ENCODE results near the gene ZNF688. TPM values are rescaled to one million over a fixed set of nuclear protein-coding genes. Genes with fewer than 3 reads are reported as not detected.

The ZNF688 gene
- total and polyA plus RNA-seq, 2 of the 13 experiments (the other 11 are each of a cell fraction or from before 2014, with no cell fraction given): 2.4 to 5.4 TPM

GRCh38 chr16:30609926-30610839 lies 38.7 kb upstream of the ZNF688 start, which contains the start of gene ZNF689 (continued):
- peak; percentile 90; the same call in 1 of the 2 replicates for TF ChIP-seq TSC22D2 (CRISPR knock-in tag; IDR thresholded peaks at IDR 0.05; ENCODE audit: borderline replicate concordance)
- TF ChIP-seq, protein P1, sequence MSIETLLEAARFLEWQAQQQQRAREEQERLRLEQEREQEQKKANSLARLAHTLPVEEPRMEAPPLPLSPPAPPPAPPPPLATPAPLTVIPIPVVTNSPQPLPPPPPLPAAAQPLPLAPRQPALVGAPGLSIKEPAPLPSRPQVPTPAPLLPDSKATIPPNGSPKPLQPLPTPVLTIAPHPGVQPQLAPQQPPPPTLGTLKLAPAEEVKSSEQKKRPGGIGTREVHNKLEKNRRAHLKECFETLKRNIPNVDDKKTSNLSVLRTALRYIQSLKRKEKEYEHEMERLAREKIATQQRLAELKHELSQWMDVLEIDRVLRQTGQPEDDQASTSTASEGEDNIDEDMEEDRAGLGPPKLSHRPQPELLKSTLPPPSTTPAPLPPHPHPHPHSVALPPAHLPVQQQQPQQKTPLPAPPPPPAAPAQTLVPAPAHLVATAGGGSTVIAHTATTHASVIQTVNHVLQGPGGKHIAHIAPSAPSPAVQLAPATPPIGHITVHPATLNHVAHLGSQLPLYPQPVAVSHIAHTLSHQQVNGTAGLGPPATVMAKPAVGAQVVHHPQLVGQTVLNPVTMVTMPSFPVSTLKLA (IDR thresholded peaks at IDR 0.05): peak; percentile 44; the same call in 1 of the 2 replicates
- no peak for TF ChIP-seq ADNP (CRISPR knock-in tag; IDR thresholded peaks at IDR 0.05)
- TF ChIP-seq ZNF598 (CRISPR knock-in tag; IDR thresholded peaks at IDR 0.05; ENCODE audit: borderline replicate concordance): peak; percentile 91
- TF ChIP-seq, protein P2, sequence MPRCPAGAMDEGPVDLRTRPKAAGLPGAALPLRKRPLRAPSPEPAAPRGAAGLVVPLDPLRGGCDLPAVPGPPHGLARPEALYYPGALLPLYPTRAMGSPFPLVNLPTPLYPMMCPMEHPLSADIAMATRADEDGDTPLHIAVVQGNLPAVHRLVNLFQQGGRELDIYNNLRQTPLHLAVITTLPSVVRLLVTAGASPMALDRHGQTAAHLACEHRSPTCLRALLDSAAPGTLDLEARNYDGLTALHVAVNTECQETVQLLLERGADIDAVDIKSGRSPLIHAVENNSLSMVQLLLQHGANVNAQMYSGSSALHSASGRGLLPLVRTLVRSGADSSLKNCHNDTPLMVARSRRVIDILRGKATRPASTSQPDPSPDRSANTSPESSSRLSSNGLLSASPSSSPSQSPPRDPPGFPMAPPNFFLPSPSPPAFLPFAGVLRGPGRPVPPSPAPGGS (CRISPR knock-in tag; IDR thresholded peaks at IDR 0.05): peak; percentile 92
- TF ChIP-seq ZNF652 (CRISPR knock-in tag; IDR thresholded peaks at IDR 0.05; ENCODE audit: borderline replicate concordance, low read depth): peak; percentile 8
- TF ChIP-seq ERF (CRISPR knock-in tag; IDR thresholded peaks at IDR 0.05): peak; percentile 89
- TF ChIP-seq IRF2 (CRISPR knock-in tag; IDR thresholded peaks at IDR 0.05): peak; percentile 94
- 0 out of 2 replicates have a peak, but pooled peaks have one; percentile 64 for TF ChIP-seq MTA3 (CRISPR knock-in tag; IDR thresholded peaks at IDR 0.05)
- peak; percentile 80; the same call in 1 of the 2 replicates for TF ChIP-seq CCDC6 (CRISPR knock-in tag; IDR thresholded peaks at IDR 0.05)
- TF ChIP-seq ZBTB21 (CRISPR knock-in tag; IDR thresholded peaks at IDR 0.05): peak; percentile 45
- TF ChIP-seq WIZ (CRISPR knock-in tag; IDR thresholded peaks at IDR 0.05): peak; percentile 93
- TF ChIP-seq RFX3 (CRISPR knock-in tag; IDR thresholded peaks at IDR 0.05): peak; percentile 12; the same call in 1 of the 2 replicates
- TF ChIP-seq KDM2A (CRISPR knock-in tag; IDR thresholded peaks at IDR 0.05; ENCODE audit: borderline replicate concordance, low read depth): peak; percentile 98
- TF ChIP-seq ZNF570 (CRISPR knock-in tag; IDR thresholded peaks at IDR 0.05; ENCODE audit: borderline replicate concordance): no peak; the same call in 1 of the 2 replicates
- 0 out of 2 replicates have a peak, but pooled peaks have one; percentile 60 for TF ChIP-seq KLF9 (CRISPR knock-in tag; IDR thresholded peaks at IDR 0.05; ENCODE audit: low read depth)
- TF ChIP-seq NFKB2 (CRISPR knock-in tag; IDR thresholded peaks at IDR 0.05; ENCODE audit: borderline replicate concordance): peak; percentile 92; the same call in 1 of the 2 replicates
- TF ChIP-seq SOX6 (IDR thresholded peaks at IDR 0.05): no peak
- peak; percentile 74 for TF ChIP-seq SOX6 (CRISPR knock-in tag; IDR thresholded peaks at IDR 0.05)
- peak; percentile 75; the same call in 1 of the 2 replicates for TF ChIP-seq ZNF552 (CRISPR knock-in tag; IDR thresholded peaks at IDR 0.05; ENCODE audit: borderline replicate concordance)
- TF ChIP-seq, protein P3, sequence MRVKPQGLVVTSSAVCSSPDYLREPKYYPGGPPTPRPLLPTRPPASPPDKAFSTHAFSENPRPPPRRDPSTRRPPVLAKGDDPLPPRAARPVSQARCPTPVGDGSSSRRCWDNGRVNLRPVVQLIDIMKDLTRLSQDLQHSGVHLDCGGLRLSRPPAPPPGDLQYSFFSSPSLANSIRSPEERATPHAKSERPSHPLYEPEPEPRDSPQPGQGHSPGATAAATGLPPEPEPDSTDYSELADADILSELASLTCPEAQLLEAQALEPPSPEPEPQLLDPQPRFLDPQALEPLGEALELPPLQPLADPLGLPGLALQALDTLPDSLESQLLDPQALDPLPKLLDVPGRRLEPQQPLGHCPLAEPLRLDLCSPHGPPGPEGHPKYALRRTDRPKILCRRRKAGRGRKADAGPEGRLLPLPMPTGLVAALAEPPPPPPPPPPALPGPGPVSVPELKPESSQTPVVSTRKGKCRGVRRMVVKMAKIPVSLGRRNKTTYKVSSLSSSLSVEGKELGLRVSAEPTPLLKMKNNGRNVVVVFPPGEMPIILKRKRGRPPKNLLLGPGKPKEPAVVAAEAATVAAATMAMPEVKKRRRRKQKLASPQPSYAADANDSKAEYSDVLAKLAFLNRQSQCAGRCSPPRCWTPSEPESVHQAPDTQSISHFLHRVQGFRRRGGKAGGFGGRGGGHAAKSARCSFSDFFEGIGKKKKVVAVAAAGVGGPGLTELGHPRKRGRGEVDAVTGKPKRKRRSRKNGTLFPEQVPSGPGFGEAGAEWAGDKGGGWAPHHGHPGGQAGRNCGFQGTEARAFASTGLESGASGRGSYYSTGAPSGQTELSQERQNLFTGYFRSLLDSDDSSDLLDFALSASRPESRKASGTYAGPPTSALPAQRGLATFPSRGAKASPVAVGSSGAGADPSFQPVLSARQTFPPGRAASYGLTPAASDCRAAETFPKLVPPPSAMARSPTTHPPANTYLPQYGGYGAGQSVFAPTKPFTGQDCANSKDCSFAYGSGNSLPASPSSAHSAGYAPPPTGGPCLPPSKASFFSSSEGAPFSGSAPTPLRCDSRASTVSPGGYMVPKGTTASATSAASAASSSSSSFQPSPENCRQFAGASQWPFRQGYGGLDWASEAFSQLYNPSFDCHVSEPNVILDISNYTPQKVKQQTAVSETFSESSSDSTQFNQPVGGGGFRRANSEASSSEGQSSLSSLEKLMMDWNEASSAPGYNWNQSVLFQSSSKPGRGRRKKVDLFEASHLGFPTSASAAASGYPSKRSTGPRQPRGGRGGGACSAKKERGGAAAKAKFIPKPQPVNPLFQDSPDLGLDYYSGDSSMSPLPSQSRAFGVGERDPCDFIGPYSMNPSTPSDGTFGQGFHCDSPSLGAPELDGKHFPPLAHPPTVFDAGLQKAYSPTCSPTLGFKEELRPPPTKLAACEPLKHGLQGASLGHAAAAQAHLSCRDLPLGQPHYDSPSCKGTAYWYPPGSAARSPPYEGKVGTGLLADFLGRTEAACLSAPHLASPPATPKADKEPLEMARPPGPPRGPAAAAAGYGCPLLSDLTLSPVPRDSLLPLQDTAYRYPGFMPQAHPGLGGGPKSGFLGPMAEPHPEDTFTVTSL (CRISPR knock-in tag; IDR thresholded peaks at IDR 0.05; ENCODE audit: borderline replicate concordance): peak; percentile 82; the same call in 1 of the 2 replicates
- peak; percentile 90 for TF ChIP-seq ZNF878 (CRISPR knock-in tag; IDR thresholded peaks at IDR 0.05)

Data from HepG2 (cell line).